LNCaP clone FGC (cell line): ENCODE results near the gene PLPP1.
A peak's percentile ranks its signal among the peaks of the same experiment; 100 is the strongest.

Experiments
- DNase-seq: peaks from one replicate; pipeline ENCODE4 v3.0.0-alpha.2; 2011; ENCODE audit warnings: low read depth
- H3K4me3 ChIP-seq: 2 replicates; pipeline ENCODE4 v1.5.1; 2011; ENCODE audit warnings: mild to moderate bottlenecking, low read depth, low read length, control low read depth
- TF ChIP-seq, protein P1 (sequence below): IDR thresholded peaks from 2 replicates; pipeline ENCODE4 v1.5.1; 2012; ENCODE audit warnings: mild to moderate bottlenecking; ENCODE audit not compliant: control insufficient read depth, insufficient read depth; ENCODE audit errors: extremely low read depth

PLPP1 gene

DNA sequence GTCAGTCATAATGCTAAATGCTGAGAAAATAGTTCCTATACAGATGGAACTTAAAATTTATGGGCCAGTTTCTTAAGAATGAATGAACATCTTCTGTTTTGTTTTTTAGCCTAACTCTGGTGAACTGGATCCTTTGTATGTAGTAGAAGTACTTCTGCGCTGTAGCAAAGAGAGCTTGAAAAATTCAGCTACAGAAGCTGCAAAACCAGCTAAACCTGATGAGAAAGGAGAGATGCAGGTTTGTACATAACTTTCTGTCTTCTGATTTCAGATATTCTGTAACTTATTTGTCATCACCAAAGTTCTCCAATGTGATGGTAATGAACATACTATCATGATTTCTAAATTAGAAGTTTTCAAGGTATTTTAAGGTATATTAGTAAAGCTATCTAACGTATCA, 146.9 kb downstream of the PLPP1 start:
- DNase-seq = peak; percentile 76
- no peak overlapping the region for H3K4me3 ChIP-seq
- TF ChIP-seq, protein P1, sequence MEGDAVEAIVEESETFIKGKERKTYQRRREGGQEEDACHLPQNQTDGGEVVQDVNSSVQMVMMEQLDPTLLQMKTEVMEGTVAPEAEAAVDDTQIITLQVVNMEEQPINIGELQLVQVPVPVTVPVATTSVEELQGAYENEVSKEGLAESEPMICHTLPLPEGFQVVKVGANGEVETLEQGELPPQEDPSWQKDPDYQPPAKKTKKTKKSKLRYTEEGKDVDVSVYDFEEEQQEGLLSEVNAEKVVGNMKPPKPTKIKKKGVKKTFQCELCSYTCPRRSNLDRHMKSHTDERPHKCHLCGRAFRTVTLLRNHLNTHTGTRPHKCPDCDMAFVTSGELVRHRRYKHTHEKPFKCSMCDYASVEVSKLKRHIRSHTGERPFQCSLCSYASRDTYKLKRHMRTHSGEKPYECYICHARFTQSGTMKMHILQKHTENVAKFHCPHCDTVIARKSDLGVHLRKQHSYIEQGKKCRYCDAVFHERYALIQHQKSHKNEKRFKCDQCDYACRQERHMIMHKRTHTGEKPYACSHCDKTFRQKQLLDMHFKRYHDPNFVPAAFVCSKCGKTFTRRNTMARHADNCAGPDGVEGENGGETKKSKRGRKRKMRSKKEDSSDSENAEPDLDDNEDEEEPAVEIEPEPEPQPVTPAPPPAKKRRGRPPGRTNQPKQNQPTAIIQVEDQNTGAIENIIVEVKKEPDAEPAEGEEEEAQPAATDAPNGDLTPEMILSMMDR = no peak

DNA sequence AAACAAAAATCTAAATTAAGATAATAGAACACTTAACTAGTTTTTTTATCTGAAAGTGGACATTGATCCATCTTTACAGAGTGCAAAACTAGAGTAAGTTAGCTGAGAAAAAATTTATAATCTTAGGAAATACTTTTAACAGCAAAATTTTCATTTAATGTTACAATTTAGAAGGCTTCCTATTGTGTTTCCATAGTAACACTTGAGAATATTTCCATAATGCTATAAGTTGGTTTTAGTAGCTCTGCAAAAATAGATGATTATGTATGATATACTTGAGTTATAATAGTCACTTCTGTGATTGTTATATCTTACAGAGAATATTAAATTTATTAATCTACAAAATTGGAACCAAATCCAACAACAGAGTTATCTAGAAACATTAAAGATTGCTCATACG, 148.4 kb downstream of the PLPP1 start:
- DNase-seq = no peak
- TF ChIP-seq, protein P1 = no peak
- H3K4me3 ChIP-seq = no peak overlapping the region

DNA sequence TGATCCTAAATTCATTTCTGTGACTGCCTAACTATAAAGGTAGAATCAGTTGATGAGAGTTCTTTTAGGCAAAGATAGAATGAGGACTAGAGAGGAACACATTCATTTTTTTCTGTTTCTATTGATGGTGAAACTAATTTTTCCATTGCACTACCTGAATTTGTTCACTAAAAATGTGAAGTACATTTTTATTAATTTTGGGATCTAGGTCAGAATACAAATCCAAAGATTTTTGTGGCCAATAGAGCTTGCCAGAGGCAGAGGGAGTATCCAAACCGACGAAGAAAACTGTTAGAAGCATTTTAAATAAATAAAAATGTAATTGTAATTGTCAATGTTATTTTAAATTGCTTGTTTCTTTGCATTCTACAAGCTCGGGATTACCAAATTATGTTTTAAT, 148.9 kb downstream of the PLPP1 start:
- no peak overlapping the region for H3K4me3 ChIP-seq
- no peak for DNase-seq
- TF ChIP-seq, protein P1 = no peak

DNA sequence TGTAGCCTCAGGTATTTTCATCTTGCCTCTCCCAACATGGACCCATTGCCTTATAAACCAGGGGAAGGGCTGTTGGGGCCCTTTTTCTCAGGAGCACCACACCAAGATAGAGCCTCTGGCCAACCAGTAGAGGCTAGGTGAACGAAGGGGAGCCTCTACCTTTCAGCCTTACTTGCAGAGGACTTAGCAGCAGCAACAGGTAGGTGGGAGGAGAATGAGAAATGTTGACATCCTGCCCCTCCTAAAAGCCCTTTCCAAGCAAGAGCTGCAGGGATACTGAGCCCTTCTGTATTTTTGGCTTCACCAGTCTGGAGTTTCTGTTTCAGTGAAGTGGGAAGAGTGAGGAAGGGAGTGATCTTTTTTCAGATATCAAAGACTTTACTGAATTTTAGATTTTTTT, 149.5 kb downstream of the PLPP1 start:
- DNase-seq = no peak
- TF ChIP-seq, protein P1 = no peak

DNA sequence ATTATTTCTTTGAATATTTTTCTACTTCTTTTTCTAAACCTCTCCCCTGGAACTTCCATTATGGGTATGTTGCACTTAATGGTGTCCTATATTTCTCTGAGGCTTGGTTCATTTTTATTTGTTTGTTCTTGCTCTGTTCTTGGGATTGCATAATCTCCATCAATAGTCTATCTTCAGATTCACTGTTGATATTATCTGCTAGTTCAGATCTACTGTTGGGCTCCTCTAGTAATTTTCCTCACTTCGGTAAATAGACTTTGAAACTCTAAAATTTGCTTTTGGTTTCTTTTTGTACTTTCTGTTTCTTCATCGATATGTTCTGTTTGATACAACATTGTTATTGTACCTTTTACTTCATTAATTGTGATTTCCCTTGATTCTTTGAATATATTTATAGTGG, 150.7 kb downstream of the PLPP1 start:
- TF ChIP-seq, protein P1 = no peak
- no peak overlapping the region for H3K4me3 ChIP-seq
- no peak for DNase-seq

More for the DNA sequence above, 149.5 kb downstream of the PLPP1 start:
- H3K4me3 ChIP-seq = no peak overlapping the region

DNA sequence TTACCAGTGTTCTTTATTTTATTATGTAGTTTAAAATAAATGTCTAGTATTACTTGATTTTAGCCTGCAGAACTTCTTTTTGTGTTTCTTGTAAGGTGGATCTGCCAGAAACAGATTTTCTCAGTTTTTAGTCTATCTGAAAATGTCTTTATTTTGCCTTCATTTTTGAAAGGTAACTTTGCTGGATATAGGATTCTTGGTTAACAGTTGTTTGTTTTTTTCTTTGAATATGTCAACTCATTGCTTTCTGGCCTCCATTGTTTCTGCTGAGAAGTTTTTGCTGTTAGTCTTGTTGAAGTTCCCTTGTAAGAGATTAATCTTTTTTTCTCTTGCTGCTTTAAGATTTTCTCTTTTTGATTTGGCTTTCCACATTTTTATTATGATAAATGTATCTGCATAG, 151.5 kb downstream of the PLPP1 start:
- H3K4me3 ChIP-seq = no peak overlapping the region
- TF ChIP-seq, protein P1 = no peak
- no peak for DNase-seq

DNA sequence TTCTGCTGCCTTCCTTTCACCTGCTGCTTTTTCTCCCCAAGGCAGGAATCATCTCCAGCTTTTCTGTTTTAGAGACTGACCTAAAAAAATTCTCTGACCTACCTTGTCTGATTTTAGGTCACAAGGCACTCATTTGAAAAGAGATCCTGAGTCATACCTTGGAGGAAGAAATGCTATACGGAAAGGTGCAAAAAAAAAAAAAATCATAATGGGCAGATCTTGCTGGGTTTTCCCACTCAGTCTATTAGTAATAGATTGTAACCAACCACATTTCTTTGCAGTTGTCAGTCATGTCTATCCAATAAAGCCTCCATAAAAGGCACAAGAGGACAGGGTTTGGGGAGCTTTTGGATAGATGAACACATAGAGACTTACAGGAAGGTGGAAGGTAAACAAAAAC, 157.0 kb downstream of the PLPP1 start:
- TF ChIP-seq, protein P1 = no peak
- no peak overlapping the region for H3K4me3 ChIP-seq
- DNase-seq = no peak
